OCI-LY7 (cell line): ENCODE data around the gene ZMYND11. TPM values are rescaled to one million over a fixed set of nuclear protein-coding genes. Genes with fewer than 3 reads are reported as not detected.

Experiments
- BruUV-seq: library from RNA; stranded (reverse); fragments of 400-500 nt; replicated peaks from 2 replicates; lab custom pipeline; 2021; lab: Mats Ljungman, UMichigan
- CTCF ChIA-PET: fragments of 300-600 bp; sonication (Branson Sonifier 250); formaldehyde crosslinking; loops from one replicate; lab custom pipeline; 2022; ENCODE audit warnings: antibody characterized with exemption; ENCODE audit not compliant: unreplicated experiment; lab: Charles Lee
- POLR2A ChIA-PET: fragments of 300-600 bp; sonication (Branson Sonifier 250); formaldehyde crosslinking; loops from one replicate; lab custom pipeline; 2022; ENCODE audit warnings: antibody characterized with exemption; lab: Charles Lee
- DNase-seq: peaks from one replicate; pipeline ENCODE4 v3.0.0-alpha.2; 2015; ENCODE audit warnings: low spot score
- H2AFZ ChIP-seq: fragments of 200-600 bp; sonication (generic), shearing (Covaris generic); 2 replicates; pipeline ENCODE4 v1.6.1; 2014; ENCODE audit warnings: mild to moderate bottlenecking, antibody characterized with exemption, low read length, moderate library complexity
- H3K27ac ChIP-seq: fragments of 200-600 bp; sonication (generic); 2 replicates; pipeline ENCODE4 v1.5.1; 2014; ENCODE audit warnings: mixed run types, low read depth, mild to moderate bottlenecking, moderate library complexity, low read length, inconsistent platforms; ENCODE audit not compliant: poor library complexity, severe bottlenecking
- H3K36me3 ChIP-seq: fragments of 200-600 bp; sonication (generic); 2 replicates; pipeline ENCODE4 v1.6.1; 2014; ENCODE audit warnings: mild to moderate bottlenecking, antibody characterized with exemption, low read length, moderate library complexity, mixed read lengths; ENCODE audit not compliant: insufficient read depth
- H3K4me1 ChIP-seq: fragments of 200-600 bp; sonication (generic); 2 replicates; pipeline ENCODE4 v1.5.1; 2014; ENCODE audit warnings: mild to moderate bottlenecking, low read length; ENCODE audit not compliant: insufficient read depth, poor library complexity, severe bottlenecking
- H3K4me2 ChIP-seq: fragments of 200-600 bp; sonication (generic); 2 replicates; pipeline ENCODE4 v1.6.1; 2014; ENCODE audit warnings: mild to moderate bottlenecking, low read length
- H3K4me3 ChIP-seq: fragments of 200-600 bp; sonication (generic); 2 replicates; pipeline ENCODE4 v1.5.1; 2014; ENCODE audit warnings: mild to moderate bottlenecking, low read depth, low read length; ENCODE audit not compliant: poor library complexity, severe bottlenecking
- H3K79me2 ChIP-seq: fragments of 200-600 bp; sonication (generic); 2 replicates; pipeline ENCODE4 v1.6.1; 2016; ENCODE audit warnings: low read depth, mild to moderate bottlenecking, low read length, moderate library complexity, mixed read lengths; ENCODE audit not compliant: insufficient read depth
- H3K9me2 ChIP-seq: fragments of 200-600 bp; sonication (generic); 2 replicates; pipeline ENCODE4 v1.6.1; 2016; ENCODE audit warnings: mild to moderate bottlenecking, low read length, mixed read lengths; ENCODE audit not compliant: insufficient read depth
- H3K9me3 ChIP-seq: fragments of 200-600 bp; sonication (generic); 2 replicates; pipeline ENCODE4 v1.6.1; 2014; ENCODE audit warnings: mild to moderate bottlenecking, mixed run types, low read length, mixed read lengths
- H4K20me1 ChIP-seq: fragments of 200-600 bp; sonication (generic); 2 replicates; pipeline ENCODE4 v1.6.1; 2014; ENCODE audit warnings: mild to moderate bottlenecking, antibody characterized with exemption, low read length, moderate library complexity, mixed read lengths; ENCODE audit not compliant: insufficient read depth
- EZH2phosphoT487 ChIP-seq: fragments of 200-600 bp; sonication (generic); IDR thresholded peaks from 2 replicates; pipeline ENCODE4 v1.6.1; 2018; ENCODE audit warnings: low read depth, borderline replicate concordance, mild to moderate bottlenecking, mixed run types, antibody characterized with exemption, low read length, moderate library complexity, mixed read lengths
- intact Hi-C: fragments of 100-400 bp; cut with micrococcal nuclease; formaldehyde crosslinking; loops from one replicate; pipeline ENCODE4 v1.10.0; 2022; ENCODE audit not compliant: unreplicated experiment
- total RNA-seq, 2 experiments: library from RNA; depleted of rRNA in 1 of 2; stranded (reverse); fragments of >200 nt in 1 of 2; shearing (Covaris generic) in 1 of 2; gene quantifications; 2 replicates each; pipeline ENCODE4 v1.2.3, GENCODE V29; 2014 to 2022
- TF ChIP-seq, protein P1 (sequence below): fragments of 200-600 bp; sonication (generic); conservative IDR thresholded peaks from 2 replicates; pipeline ENCODE4 v1.5.1; 2014; ENCODE audit warnings: mild to moderate bottlenecking, antibody characterized with exemption, low read length, moderate library complexity, mixed read lengths

ZMYND11 gene
- total RNA-seq, 2 experiments from 2014 or later = 4.0 to 5.5 TPM

DNA sequence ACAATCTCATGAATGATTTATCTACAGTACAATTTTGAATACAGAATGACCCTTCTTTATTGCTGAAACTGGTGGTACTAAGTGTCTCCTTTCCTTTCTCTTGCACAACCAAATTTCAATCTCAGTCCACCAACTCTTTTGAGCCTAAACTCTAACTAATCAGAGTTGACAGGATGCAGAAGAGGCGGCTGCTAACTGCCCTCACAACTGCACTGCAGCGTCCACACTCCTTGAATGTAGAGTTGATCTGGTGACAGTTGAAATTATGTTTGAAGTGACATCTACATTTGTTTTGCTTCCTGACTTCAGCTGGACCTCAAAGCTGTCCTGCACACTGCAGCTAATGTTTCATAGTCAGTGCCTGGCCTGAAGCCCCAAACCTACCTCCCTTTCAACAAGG lies 139.6 kb downstream of the ZMYND11 start:
- Histone ChIP-seq H3K36me3 (peaks cover 25% of the 10 kb centered on the region; the same call in 1 of the 2 replicates), H2AFZ (no peak overlapping the region), H3K9me3 (no peaks in the 10 kb centered on the region), H3K4me1 (peaks cover 12% of the 10 kb centered on the region), H3K27ac (no peak overlapping the region), H3K79me2 (no peaks in the 10 kb centered on the region), H4K20me1 (no peaks in the 10 kb centered on the region), H3K4me3 (no peak overlapping the region), H3K9me2 (no peaks in the 10 kb centered on the region), H3K4me2 (no peak overlapping the region)
- ChIA-PET CTCF (no interaction called here), POLR2A (no interaction called here)
- TF ChIP-seq, protein P1, sequence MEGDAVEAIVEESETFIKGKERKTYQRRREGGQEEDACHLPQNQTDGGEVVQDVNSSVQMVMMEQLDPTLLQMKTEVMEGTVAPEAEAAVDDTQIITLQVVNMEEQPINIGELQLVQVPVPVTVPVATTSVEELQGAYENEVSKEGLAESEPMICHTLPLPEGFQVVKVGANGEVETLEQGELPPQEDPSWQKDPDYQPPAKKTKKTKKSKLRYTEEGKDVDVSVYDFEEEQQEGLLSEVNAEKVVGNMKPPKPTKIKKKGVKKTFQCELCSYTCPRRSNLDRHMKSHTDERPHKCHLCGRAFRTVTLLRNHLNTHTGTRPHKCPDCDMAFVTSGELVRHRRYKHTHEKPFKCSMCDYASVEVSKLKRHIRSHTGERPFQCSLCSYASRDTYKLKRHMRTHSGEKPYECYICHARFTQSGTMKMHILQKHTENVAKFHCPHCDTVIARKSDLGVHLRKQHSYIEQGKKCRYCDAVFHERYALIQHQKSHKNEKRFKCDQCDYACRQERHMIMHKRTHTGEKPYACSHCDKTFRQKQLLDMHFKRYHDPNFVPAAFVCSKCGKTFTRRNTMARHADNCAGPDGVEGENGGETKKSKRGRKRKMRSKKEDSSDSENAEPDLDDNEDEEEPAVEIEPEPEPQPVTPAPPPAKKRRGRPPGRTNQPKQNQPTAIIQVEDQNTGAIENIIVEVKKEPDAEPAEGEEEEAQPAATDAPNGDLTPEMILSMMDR = no peak
- TF ChIP-seq EZH2phosphoT487 = no peak
- intact Hi-C loops = no loop called here
- DNase-seq = no peak
- no TSS peak for BruUV-seq

DNA sequence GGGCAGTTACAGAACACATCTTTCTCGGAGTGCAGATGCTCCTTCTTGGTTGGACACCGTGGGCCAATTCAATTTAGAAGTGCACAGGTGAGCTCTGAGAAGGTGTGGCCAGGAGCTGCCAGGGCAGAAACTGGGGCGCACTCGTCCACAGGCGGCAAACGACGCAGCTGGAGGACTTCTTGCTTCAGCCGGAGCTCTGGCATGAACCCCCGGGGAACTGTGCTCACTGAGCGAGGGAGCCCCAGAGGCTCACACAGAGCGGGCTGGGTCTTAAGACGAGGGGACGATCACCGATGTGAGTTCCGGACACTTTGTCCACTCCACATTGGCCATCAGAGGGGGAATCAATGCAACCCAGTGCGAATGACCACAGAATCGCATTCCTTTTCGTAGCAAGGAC lies 140.4 kb downstream of the ZMYND11 start:
- H3K79me2 ChIP-seq = no peaks in the 10 kb centered on the region
- ChIA-PET CTCF (no interaction called here), POLR2A (no interaction called here)
- H3K27ac ChIP-seq = no peak overlapping the region
- no peak for TF ChIP-seq EZH2phosphoT487
- H3K4me2 ChIP-seq = no peak overlapping the region
- H2AFZ ChIP-seq = no peak overlapping the region
- peaks cover 33% of the 10 kb centered on the region for H3K36me3 ChIP-seq
- no TSS peak for BruUV-seq
- H3K4me1 ChIP-seq = peaks cover 12% of the 10 kb centered on the region
- H3K9me2 ChIP-seq = no peaks in the 10 kb centered on the region
- intact Hi-C loops = no loop called here
- H4K20me1 ChIP-seq = no peaks in the 10 kb centered on the region
- no peaks in the 10 kb centered on the region for H3K9me3 ChIP-seq
- DNase-seq = no peak
- no peak overlapping the region for H3K4me3 ChIP-seq

DNA sequence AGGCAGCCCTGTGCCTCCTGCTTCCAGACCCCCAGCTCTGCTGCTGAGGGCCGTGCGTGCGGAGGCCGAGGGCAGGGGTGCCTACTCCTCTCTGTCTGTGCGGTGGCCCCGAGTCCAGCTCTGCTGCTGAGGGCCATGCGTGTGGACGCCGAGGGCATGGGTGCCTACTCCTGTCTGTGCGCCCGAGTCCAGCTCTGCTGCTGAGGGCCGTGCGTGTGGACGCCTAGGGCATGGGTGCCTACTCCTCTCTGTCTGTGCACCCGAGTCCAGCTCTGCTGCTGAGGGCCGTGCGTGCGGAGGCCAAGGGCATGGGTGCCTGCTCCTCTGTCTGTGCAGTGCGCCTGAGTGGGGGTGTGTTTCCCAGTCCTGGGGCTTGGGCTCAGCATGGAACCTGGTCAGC lies 142.7 kb downstream of the ZMYND11 start:
- Histone ChIP-seq H3K9me3 (no peaks in the 10 kb centered on the region), H2AFZ (no peak overlapping the region), H3K27ac (no peak overlapping the region), H4K20me1 (no peaks in the 10 kb centered on the region), H3K4me1 (no peaks in the 10 kb centered on the region), H3K36me3 (peaks cover 56% of the 10 kb centered on the region), H3K9me2 (no peaks in the 10 kb centered on the region), H3K79me2 (no peaks in the 10 kb centered on the region), H3K4me2 (no peak overlapping the region), H3K4me3 (no peak overlapping the region)
- no TSS peak for BruUV-seq
- DNase-seq = no peak
- POLR2A ChIA-PET = no interaction called here
- intact Hi-C loops = no loop called here
- TF ChIP-seq EZH2phosphoT487 = no peak
- CTCF ChIA-PET = no interaction called here

DNA sequence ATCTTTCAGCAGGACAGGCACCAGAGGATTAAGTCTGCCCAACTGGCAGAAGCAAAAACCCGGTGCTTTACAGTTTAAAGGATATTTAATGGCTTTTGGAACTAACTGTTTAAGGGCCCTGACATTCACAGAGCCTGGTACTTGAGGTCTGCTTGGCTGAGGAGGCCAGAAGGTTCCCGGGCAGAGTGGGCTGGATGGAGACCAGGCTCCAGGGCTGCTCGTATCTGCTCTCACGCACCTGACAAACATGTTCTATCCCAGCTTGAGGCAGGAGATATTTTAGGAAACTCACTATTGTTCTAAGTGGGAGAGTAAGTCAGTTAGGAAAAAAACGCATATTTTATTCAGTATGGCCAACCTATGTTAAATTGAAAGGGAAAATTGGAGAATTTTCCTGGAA lies 143.5 kb downstream of the ZMYND11 start:
- Histone ChIP-seq H3K4me3 (no peak overlapping the region), H3K4me2 (no peak overlapping the region), H3K27ac (no peak overlapping the region), H3K9me2 (no peaks in the 10 kb centered on the region), H4K20me1 (no peaks in the 10 kb centered on the region), H3K79me2 (no peaks in the 10 kb centered on the region), H3K4me1 (peaks cover 4% of the 10 kb centered on the region), H3K36me3 (peaks cover 63% of the 10 kb centered on the region), H3K9me3 (no peaks in the 10 kb centered on the region), H2AFZ (no peak overlapping the region)
- POLR2A ChIA-PET = no interaction called here
- TF ChIP-seq, protein P1 = no peak
- TF ChIP-seq EZH2phosphoT487 = no peak
- BruUV-seq = no TSS peak
- intact Hi-C loops = no loop called here
- DNase-seq = no peak
- CTCF ChIA-PET = no interaction called here
